Measurements from ENCODE around the gene MYCL. TPM values are rescaled to one million over a fixed set of nuclear protein-coding genes. Genes with fewer than 3 reads are reported as not detected.

Gene MYCL
- total and polyA plus RNA-seq, 2 of the 8 experiments (the other 6 are each of a cell fraction or from before 2014, with no cell fraction given), result 20.3 to 28.8 TPM

DNA sequence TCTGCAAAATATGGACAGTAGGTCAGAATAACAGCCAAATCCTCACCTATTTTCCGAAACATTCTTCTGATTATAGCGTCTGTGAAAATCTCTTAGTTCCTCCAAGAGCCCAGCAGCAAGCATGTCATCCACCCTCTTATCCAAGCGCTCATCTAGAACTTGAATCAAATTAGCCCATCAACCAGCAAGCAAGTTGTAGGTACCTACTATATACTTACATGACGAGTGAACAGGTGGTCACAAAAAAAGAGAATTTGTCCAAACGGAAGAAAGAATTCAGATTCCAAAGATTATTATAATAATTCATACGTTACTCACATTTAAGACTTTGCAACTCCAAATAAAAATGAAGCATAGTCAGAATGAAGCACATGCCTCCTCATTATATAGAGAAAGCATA, 53.8 kb downstream of the MYCL start:
- Histone ChIP-seq H3K18ac (ENCODE audit: extremely low read depth, low read length) (no peak overlapping the region), H3K56ac (replicated peaks; ENCODE audit: insufficient read length, low read depth, low read length) (no peak overlapping the region), H3K36me3 (ENCODE audit: control insufficient read depth in 2 of 4, insufficient read depth in 4 of 4, low read length in 3 of 4) (peaks cover 14 to 37% (median 34%) of the 10 kb centered on the region in 4 experiments), H3K23me2 (ENCODE audit: low read depth, low read length) (no peaks in the 10 kb centered on the region), H2BK12ac (ENCODE audit: low read depth, low read length) (no peak overlapping the region), H2BK15ac (ENCODE audit: low read length) (no peak overlapping the region), H3K14ac (ENCODE audit: insufficient read length) (no peak overlapping the region), H3K27me3 (replicated peaks in 1 of 4; ENCODE audit: control insufficient read depth in 3 of 4, extremely low read depth in 1 of 4, insufficient read depth in 3 of 4, low read length in 3 of 4) (no peaks in the 10 kb centered on the region), H4K20me1 (replicated peaks in 1 of 2; ENCODE audit: control insufficient read depth in 1 of 2, insufficient read depth in 2 of 2, low read length in 2 of 2) (peaks cover 3 to 4% of the 10 kb centered on the region in 2 experiments), H3K4me2 (ENCODE audit: insufficient read depth in 1 of 2, low read depth in 2 of 2, low read length in 2 of 2) (no peak overlapping the region), H3K4me3 (ENCODE audit: extremely low read depth in 1 of 4, insufficient read depth in 2 of 4, low read depth in 3 of 4, low read length in 4 of 4) (no peak overlapping the region), H2AK5ac (ENCODE audit: low read depth, low read length) (no peak overlapping the region), H3K27ac (ENCODE audit: low read depth, low read length) (no peak overlapping the region), H2BK20ac (ENCODE audit: low read length) (no peak overlapping the region), H3K4me1 (replicated peaks in 1 of 4; ENCODE audit: control insufficient read depth in 3 of 4, insufficient read depth in 4 of 4, low read length in 3 of 4) (no peaks in the 10 kb centered on the region), H4K8ac (ENCODE audit: extremely low read depth, insufficient read depth, low read length) (no peak overlapping the region), H3K23ac (ENCODE audit: insufficient read length) (no peak overlapping the region), H2AFZ (ENCODE audit: low read length) (no peak overlapping the region), H2BK5ac (ENCODE audit: low read depth, low read length) (no peak overlapping the region), H3K4ac (replicated peaks; ENCODE audit: insufficient read length, low read depth, low read length) (no peak overlapping the region), H3K9me3 (ENCODE audit: insufficient read depth in 2 of 2, low read depth in 1 of 2, low read length in 1 of 2) (no peaks in the 10 kb centered on the region), H3K79me1 (ENCODE audit: low read depth, low read length) (no peaks in the 10 kb centered on the region; the same call in 1 of the 2 replicates), H3K79me2 (ENCODE audit: control insufficient read depth in 1 of 2, insufficient read depth in 2 of 2, low read length in 2 of 2) (no peaks in the 10 kb centered on the region), H2BK120ac (replicated peaks; ENCODE audit: low read depth, low read length) (no peak overlapping the region), H3K9ac (replicated peaks in 1 of 4; ENCODE audit: extremely low read depth in 1 of 4, low read depth in 3 of 4, low read length in 3 of 4) (no peak overlapping the region), H4K5ac (ENCODE audit: insufficient read length, low read depth, low read length) (no peak overlapping the region), H4K91ac (replicated peaks; ENCODE audit: insufficient read length, low read length) (no peak overlapping the region)
- ChIA-PET POLR2A (ENCODE audit: partially characterized antibody) (interaction anchor here (0.6 to 1.2 kb wide), 2 partner anchors 10 to 193 kb away, joined by 3 read pairs; partner anchors contain the start of gene CAP1), CTCF (ENCODE audit: partially characterized antibody) (no interaction called here)
- FAIRE-seq (no peak), DNase-seq (ENCODE audit: low read depth in 1 of 2, low spot score in 2 of 2) (no peak)
- WGBS, 2 experiments (ENCODE audit: extremely low coverage in 1 of 2, insufficient coverage in 1 of 2, insufficient read length in 1 of 2, insufficient replicate concordance in 2 of 2, low coverage in 1 of 2, low lambda C conversion rate in 2 of 2, missing lambda C conversion rate in 1 of 2), result 88% methylated on average over 6 of the region's 6 CpGs; no CpG with 5 or more reads in 1 of the 2 experiments
- TF ChIP-seq TAF1 (IDR thresholded peaks at IDR 0.05; ENCODE audit: low read depth, low read length), result no peak
- no peak for TF ChIP-seq TBP (IDR thresholded peaks at IDR 0.05; ENCODE audit: low read depth, low read length)
- TF ChIP-seq, protein P1, sequence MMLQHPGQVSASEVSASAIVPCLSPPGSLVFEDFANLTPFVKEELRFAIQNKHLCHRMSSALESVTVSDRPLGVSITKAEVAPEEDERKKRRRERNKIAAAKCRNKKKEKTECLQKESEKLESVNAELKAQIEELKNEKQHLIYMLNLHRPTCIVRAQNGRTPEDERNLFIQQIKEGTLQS (IDR thresholded peaks at IDR 0.05; ENCODE audit: insufficient read depth, low read depth, low read length), result no peak
- no peak for TF ChIP-seq EZH2 (IDR thresholded peaks at IDR 0.05; ENCODE audit: low read depth, low read length, severe bottlenecking)
- no peak for TF ChIP-seq POLR2AphosphoS5 (IDR thresholded peaks at IDR 0.05; ENCODE audit: low read depth, low read length)
- no peak for TF ChIP-seq RAD21 (IDR thresholded peaks at IDR 0.05 in 1 of 2, conservative IDR thresholded peaks at IDR 0.05 in 1 of 2; ENCODE audit: low read depth in 2 of 2, low read length in 2 of 2)
- TF ChIP-seq SP4 (IDR thresholded peaks at IDR 0.05; ENCODE audit: low read length), result no peak
- no peak for TF ChIP-seq EP300 (IDR thresholded peaks at IDR 0.05; ENCODE audit: borderline replicate concordance in 1 of 2, low read depth in 2 of 2, low read length in 2 of 2)
- TF ChIP-seq, protein P2, sequence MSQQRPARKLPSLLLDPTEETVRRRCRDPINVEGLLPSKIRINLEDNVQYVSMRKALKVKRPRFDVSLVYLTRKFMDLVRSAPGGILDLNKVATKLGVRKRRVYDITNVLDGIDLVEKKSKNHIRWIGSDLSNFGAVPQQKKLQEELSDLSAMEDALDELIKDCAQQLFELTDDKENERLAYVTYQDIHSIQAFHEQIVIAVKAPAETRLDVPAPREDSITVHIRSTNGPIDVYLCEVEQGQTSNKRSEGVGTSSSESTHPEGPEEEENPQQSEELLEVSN (IDR thresholded peaks at IDR 0.05), result no peak
- TF ChIP-seq CTBP2 (IDR thresholded peaks at IDR 0.05; ENCODE audit: borderline replicate concordance, insufficient read depth, insufficient read length, low read length), result no peak
- no peak for TF ChIP-seq CBX5 (IDR thresholded peaks at IDR 0.05; ENCODE audit: low read depth, low read length)
- no peak for TF ChIP-seq HDAC2 (IDR thresholded peaks at IDR 0.05; ENCODE audit: borderline replicate concordance in 1 of 2, low read depth in 2 of 2, low read length in 2 of 2)

Measured in H1 (cell line).